Measurements from ENCODE around the gene FANCM. TPM values are rescaled to one million over a fixed set of nuclear protein-coding genes. Genes with fewer than 3 reads are reported as not detected.

FANCM gene
- total and polyA plus RNA-seq, 2 donors (not counting 3 experiments of a cell fraction or from before 2014, with no cell fraction given): 2.2 to 13.7 TPM

GRCh38 chr14:45120096-45120495 lies 15.6 kb upstream of the FANCM start:
- POLR2A ChIA-PET: no interaction called here
- no TSS peak for BruUV-seq (replicated peaks)
- no peak overlapping the region for H3K27ac ChIP-seq (ENCODE audit: insufficient read depth, low read depth, low read length)

More at GRCh38 chr14:45120096-45120495, 15.6 kb upstream of the FANCM start:
- Histone ChIP-seq H3K9ac (replicated peaks; ENCODE audit: extremely low read depth, insufficient read depth, low read length) (no peak overlapping the region), H3K4me1 (ENCODE audit: control insufficient read depth, extremely low read depth, insufficient read depth, low read length) (no peaks in the 10 kb centered on the region), H3K79me2 (ENCODE audit: control insufficient read depth, insufficient read depth, low read length) (no peaks in the 10 kb centered on the region), H2AFZ (ENCODE audit: low read depth, low read length) (no peak overlapping the region), H3K27me3 (ENCODE audit: control insufficient read depth in 2 of 2, insufficient read depth in 2 of 2, low read length in 2 of 2) (no peaks in the 10 kb centered on the region), H3K36me3 (ENCODE audit: control insufficient read depth in 2 of 2, extremely low read depth in 1 of 2, insufficient read depth in 2 of 2, low read length in 2 of 2) (peaks cover 10 to 44% of the 10 kb centered on the region in 2 experiments), H3K9me3 (replicated peaks; ENCODE audit: control insufficient read depth, insufficient read depth, low read length) (no peaks in the 10 kb centered on the region), H4K20me1 (replicated peaks; ENCODE audit: control insufficient read depth, extremely low read depth, insufficient read depth, low read length) (no peaks in the 10 kb centered on the region), H3K4me2 (ENCODE audit: insufficient read depth, low read length) (no peak overlapping the region), H3K4me3 (replicated peaks in 1 of 3; ENCODE audit: insufficient read depth in 1 of 3, low read depth in 1 of 3, low read length in 3 of 3) (no peak overlapping the region), H3K9me1 (replicated peaks; ENCODE audit: control insufficient read depth, extremely low read depth, insufficient read depth, low read length) (no peaks in the 10 kb centered on the region)
- CTCF ChIA-PET: interaction anchor here (1.2 kb wide), 1 partner anchor 9 kb away, joined by 4 read pairs; no protein-coding TSS in a partner anchor
- TF ChIP-seq POLR2AphosphoS5 (IDR thresholded peaks at IDR 0.05; ENCODE audit: insufficient read depth, low read depth, low read length): no peak
- TF ChIP-seq POLR2A (IDR thresholded peaks at IDR 0.05; ENCODE audit: low read depth, low read length): no peak
- no peak for TF ChIP-seq EZH2 (IDR thresholded peaks at IDR 0.05; ENCODE audit: borderline replicate concordance, low read depth, low read length, severe bottlenecking)
- no peak for TF ChIP-seq FOS (IDR thresholded peaks at IDR 0.05; ENCODE audit: borderline replicate concordance, insufficient read depth, low read length)
- TF ChIP-seq, protein P1, sequence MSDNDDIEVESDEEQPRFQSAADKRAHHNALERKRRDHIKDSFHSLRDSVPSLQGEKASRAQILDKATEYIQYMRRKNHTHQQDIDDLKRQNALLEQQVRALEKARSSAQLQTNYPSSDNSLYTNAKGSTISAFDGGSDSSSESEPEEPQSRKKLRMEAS (IDR thresholded peaks at IDR 0.05; ENCODE audit: insufficient read depth, insufficient read length): no peak
- TF ChIP-seq, protein P2, sequence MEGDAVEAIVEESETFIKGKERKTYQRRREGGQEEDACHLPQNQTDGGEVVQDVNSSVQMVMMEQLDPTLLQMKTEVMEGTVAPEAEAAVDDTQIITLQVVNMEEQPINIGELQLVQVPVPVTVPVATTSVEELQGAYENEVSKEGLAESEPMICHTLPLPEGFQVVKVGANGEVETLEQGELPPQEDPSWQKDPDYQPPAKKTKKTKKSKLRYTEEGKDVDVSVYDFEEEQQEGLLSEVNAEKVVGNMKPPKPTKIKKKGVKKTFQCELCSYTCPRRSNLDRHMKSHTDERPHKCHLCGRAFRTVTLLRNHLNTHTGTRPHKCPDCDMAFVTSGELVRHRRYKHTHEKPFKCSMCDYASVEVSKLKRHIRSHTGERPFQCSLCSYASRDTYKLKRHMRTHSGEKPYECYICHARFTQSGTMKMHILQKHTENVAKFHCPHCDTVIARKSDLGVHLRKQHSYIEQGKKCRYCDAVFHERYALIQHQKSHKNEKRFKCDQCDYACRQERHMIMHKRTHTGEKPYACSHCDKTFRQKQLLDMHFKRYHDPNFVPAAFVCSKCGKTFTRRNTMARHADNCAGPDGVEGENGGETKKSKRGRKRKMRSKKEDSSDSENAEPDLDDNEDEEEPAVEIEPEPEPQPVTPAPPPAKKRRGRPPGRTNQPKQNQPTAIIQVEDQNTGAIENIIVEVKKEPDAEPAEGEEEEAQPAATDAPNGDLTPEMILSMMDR (IDR thresholded peaks at IDR 0.05; ENCODE audit: extremely low read depth in 1 of 2, insufficient read depth in 1 of 2, low read depth in 1 of 2, low read length in 2 of 2): no peak
- DNase-seq (ENCODE audit: low read depth, low spot score) (no peak), FAIRE-seq (no peak)
- intact Hi-C loops (cut with micrococcal nuclease) (no loop called here), dilution Hi-C loops (cut with MboI; ENCODE audit: extremely low pct_ligation_motif_present, low sequenced_read_pairs) (no loop called here)
